Frontal cortex (tissue), 4 donors: ENCODE results near the gene BACH1. TPM values are rescaled to one million over a fixed set of nuclear protein-coding genes. Genes with fewer than 3 reads are reported as not detected.

ENCODE experiments used
- DNase-seq, 2 donors: peaks; one replicate each; pipeline ENCODE4 v3.0.0; 2012; ENCODE audit warnings: low spot score in 2 of 2
- FAIRE-seq: peaks from 2 replicates; lab custom pipeline; 2012; peaks lifted over from hg19 to GRCh38; lab: Jason Lieb, UNC
- total RNA-seq: library from RNA; depleted of rRNA; stranded (reverse); fragments of >200 nt; gene quantifications from one replicate; pipeline ENCODE4 v1.2.3, GENCODE V29; 2014
- donor health status: control.
- donor health status: control.
- donor health status: control.

BACH1 gene
- total RNA-seq, 1 donor from 2014 or later: 136 TPM

DNA sequence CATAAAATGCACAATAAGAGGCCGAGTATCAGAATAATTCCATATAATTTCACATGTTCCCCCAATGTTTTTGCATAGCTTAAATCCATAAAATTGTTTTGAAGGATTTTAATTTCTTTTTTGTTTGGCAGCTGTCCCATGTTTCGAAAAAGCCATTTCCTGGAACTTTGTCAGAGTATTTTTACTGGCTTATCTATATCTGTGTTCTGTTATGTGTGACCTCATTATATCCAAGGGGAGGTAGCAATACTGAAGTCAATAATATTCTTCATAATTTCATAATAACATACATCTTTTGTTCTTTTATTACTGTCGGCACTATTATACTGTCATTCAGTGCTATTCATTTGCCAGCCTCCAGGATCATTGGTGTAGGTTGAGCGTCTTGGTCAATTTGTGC is 9.4 kb upstream of the BACH1 start:
- DNase-seq (no peak), FAIRE-seq (no peak)

DNA sequence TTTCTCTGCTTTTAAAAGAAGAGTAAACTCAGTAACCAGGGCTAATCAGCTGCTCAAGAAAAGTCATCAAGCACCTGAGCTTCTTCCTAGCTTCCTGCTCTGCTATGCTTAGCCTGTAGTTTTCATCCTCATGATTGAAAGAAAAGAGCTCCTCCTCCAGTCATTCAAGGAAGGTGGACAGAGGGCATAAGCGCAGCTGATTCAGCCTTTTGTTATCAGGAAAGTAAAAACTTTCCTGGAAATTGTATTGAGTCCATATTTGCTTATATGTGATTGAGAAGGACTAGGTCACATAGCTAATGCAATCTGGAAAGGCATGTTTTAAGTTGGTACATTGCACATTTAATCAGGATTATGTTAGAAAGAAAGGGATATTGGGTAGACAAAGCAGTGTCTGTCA is 8.5 kb upstream of the BACH1 start:
- no peak for DNase-seq
- no peak for FAIRE-seq

DNA sequence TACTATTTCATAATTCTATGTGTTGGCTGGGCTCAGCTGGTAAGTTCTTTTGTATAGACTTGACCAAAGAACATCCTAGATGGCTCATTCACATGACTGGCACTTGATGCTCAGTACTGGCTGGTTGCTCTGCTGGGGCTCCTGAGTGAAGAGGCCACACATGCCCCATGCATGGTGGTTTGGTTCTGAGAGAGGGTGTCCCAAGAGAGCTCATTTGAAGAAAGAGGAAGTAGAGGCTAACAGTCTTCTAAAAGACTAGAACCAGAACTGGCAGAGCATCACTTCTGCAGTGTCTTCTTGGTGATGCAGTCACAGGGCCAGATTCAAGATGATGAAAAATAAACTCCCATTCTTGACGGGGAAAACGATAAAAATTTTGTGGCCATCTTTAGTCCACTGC is 5.2 kb upstream of the BACH1 start:
- FAIRE-seq (no peak), DNase-seq (no peak)

DNA sequence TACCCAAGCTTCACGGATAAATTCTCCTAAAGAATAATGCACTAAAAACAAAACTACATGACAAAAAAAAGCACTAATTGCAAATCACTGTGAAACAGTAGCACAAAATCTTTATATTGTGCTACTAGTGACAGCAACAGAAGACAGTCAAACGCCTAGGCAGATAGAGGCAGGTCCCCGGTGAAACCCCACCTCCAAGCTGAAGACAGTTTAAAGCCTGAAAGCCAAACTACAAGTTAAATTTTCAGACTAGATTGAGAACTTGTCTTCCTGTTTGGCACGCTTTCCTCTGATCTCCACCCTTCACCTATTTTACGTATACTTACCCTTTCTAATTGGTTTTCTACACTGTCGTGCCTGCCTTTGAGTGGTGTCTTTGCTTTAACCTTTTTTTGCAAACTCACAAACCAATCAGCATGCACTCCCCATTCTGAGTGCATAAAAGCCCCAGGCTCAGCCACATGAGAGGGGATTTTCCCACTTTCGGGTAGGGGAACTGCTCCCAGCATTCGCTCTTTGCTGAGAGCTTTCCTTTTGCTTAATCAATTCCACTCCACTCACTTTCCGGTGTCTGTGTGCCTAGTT is 3.6 kb upstream of the BACH1 start:
- DNase-seq (no peak), FAIRE-seq (no peak)

DNA sequence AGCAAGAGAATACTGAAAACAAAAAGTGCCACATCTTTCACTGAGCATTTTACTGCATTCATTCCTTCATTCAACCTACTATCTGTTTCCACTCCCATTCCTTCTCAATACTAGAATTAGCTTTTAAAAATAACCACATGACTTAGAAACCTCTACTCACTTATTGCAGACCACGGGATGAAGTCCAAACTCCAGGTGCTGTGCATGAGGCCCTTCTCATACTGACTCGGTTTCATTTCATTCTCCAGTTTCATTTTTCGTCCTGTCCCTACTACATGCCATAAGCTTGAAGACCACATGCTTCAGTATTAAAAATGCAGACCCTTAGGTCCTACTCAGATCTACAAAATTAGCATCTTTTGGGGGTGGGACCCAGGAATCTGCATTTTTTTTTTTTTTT is 2.3 kb upstream of the BACH1 start:
- DNase-seq (no peak), FAIRE-seq (no peak)

DNA sequence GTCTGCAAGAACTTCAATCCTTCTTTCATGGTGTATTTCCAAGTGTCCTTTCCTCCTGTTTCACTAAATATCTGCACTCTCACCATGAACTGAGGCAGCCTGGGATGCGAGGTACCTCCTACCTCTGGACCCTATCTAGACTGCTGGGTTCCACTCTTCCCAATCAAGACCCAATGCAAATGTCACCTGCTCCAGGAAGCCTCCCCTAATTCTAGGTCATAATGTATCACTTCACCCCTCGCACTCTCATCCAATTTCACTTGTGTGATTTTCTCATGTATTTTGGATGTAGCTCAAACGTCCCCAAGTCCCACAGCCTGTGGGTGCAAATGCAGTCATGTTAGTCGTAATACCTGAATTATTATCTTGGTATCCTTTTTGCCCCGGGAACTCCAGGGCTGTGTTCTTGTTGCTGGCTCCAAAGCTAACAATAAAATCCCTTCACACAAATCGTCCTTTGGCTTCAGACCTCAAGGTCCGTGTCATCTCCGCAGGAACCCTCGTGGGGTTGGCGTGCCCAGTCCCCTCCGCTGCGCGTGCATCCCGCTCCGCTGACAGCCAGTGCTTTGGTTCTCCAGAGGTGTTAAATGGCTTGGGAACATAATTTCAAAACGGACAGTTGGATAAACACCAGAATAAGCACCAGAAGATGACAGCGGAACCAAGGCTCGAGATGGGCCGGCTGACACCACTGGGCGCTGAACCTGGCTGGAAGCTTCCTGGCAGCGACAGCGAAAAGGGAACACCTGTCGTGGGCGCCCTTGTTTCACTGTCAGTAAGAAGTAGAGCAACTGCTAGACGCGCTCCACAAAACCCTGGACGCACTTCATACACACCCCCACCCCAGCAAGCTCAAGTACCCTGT is 1.0 kb upstream of the BACH1 start:
- no peak for FAIRE-seq

DNA sequence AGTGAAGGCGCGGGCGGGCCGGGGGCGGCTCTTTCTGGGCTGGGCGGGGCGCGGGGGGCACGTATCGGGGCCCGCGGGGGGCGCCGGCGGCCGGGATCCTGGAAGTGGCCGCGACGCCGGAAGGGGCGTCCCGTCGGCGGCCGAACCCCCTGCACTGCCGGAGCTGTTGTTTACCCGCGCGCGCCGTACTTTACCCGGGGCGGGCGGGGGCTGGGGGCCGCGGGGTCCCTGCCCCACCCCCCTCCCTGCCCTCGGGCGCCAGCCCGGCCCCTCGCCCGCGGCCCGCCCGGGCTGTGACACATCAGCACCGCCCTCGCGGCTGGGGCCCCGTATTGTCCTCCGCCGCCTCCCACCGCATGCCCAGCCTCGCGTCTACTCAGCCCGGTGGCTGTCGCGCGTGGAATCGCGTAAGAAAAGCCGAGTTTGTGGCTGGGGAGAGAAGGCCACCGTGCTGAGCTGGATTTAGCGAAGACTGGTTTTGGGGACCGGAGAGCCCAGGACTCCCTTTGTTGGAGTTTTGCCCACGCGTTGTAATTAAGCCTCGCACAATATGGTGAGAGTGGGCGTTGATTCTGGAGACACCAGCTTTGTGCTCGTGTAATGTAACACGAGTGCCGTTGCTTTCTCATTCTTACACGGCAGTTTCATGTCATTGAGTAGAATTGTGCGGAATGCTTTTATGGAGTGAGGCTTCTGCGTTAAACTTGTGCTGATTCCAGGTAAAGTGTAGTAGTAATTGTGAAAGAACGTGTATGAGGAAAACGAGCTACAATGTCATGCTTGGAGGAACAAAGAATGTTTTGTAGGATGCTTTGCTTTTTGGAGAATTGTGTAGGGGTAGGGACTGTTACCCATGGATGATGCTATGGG is 559 bp downstream of the BACH1 start:
- peak in 1 of 2 donors; percentile 72 for DNase-seq
- FAIRE-seq: no peak

More for the DNA sequence above, 1.0 kb upstream of the BACH1 start:
- DNase-seq: no peak

DNA sequence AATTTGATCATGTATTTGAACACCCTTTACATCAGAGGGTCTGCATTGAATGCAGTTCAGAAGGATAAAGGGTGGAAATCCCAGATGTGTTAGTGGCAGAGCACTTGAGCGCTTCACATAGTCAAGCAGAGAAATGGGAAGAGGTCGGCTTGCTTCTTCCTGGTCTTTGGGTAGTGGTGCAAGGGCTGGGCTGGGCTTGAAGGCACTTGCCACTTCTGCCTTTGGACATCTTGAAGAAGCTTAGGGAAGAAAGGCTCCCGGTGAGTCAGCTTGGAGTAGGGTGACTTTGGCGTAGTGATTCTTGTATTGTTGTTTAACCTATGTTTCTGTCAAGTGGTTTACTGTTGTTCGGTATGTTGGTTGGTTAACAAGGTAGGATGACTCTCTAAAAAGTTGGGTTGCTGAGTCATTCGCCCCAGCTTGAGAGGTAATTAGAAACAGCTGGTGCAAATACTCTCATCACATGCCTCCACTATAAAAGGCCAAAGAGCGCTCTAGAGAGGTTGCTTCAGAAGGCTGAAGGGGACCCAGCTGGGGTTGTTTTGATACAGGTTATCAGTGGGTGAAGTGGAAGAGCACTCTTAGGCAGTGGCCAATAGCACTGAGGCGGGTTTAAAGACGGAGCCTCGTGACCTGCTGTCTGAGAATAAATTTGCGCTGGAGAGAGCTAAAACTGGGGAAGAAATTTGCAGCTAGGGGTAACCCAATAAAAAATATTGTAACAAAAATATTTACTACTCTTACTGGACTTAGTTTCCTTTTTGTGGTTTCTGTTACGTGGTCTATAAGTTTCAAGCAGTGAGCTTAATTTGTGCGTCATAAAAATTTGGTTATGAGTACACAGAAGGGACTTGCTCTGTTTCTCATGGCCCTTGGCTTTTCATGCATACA is 1.4 kb downstream of the BACH1 start:
- no peak for FAIRE-seq
- DNase-seq: peak; percentile 23 to 35

DNA sequence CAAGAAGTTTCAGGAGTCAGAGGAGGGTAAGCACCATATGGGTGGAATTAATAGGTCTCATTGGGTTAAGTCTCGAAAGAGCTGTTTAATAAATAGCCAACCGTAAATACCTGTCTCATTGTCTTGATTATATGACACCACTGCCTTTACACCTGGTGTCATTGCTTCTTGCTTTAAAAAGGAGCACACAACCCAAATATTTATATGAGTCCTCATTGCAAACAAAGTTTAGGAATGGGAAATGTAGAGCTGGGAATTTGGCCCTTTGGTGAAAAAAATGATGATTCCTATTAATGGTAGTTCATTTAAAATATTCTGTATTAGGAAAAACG is 2.1 kb downstream of the BACH1 start:
- FAIRE-seq (no peak), DNase-seq (no peak)

DNA sequence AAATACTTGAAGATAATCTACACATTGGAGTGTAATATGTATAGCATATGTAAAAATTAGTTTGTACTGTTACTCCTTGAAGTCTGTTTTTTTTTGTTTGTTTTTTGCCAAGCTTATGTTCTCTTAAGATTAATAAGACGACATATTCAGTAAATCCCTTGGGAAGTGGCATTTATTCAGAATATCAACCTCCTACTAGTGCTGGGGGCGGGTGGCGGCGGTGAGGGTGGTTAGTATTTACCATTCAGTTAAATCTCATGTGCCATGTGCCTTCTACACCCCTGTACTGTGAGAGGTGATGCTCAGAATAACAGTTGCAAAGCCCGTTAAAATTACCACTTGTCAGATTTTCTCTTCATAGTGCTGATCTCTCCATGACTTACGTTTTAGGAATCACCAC is 3.0 kb downstream of the BACH1 start:
- DNase-seq (no peak), FAIRE-seq (no peak)

DNA sequence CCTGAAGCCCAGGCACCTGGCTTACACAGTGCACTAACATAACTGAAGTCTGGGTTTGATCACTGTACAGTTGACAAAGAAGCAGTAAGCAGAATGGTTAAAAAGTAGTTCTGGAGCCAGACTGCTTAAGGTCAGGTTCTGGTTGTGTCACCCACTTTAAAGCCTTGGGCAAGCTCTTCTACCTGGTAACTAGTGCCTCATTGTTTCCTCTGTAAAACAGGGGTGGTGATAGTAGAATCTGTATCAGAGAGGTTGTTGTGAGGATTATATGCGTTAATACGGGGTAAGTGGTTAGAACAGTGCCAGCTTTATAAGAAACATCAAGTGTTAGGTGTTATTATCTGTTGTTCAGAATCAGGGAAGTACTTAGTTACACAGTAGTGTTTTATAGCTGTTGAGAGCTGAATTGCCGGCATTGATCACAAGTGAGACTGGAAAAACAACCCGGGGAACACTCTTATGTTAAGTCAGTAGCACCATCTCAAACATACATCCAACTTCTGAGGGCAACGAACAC is 3.7 kb downstream of the BACH1 start:
- DNase-seq: no peak

DNA sequence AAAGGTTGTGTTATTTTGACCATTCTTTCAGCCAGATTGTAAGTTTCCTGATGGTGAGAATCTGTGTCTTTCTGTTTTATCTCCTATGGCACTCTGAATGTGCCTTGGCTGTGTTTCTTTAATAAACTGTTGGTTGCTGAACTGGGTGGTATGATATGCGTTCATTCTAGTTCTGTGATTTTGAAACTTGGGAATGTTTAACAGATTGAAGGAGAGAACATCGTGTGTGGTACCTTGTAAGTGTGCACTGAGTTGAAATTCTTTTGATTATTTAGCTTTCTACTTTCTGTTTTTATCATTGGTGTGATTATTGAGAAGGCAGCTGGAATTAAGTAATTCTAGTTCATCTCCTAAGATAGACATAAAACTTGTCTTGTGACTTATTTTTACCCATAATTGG is 4.6 kb downstream of the BACH1 start:
- DNase-seq (no peak), FAIRE-seq (no peak)

More for the DNA sequence above, 3.7 kb downstream of the BACH1 start:
- FAIRE-seq: no peak

DNA sequence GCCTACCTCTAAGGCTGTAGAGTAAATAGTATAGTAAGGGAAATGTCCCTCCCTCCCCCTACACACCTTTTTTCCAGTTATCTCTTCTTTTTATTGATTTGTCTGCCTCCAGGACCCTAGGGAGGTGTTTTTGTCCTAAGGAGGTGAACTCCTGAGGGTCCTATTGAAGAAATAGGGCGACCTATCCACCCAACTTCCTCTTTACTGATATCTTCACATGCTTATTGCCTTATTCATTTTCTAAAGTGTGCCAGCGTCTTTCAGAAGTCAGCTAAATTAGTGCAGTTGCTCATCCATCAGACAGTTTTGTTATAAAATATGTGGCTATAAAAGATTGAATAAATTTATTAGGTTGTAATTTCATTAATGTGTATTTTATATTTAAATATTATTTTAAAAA is 5.9 kb downstream of the BACH1 start:
- DNase-seq (no peak), FAIRE-seq (no peak)

DNA sequence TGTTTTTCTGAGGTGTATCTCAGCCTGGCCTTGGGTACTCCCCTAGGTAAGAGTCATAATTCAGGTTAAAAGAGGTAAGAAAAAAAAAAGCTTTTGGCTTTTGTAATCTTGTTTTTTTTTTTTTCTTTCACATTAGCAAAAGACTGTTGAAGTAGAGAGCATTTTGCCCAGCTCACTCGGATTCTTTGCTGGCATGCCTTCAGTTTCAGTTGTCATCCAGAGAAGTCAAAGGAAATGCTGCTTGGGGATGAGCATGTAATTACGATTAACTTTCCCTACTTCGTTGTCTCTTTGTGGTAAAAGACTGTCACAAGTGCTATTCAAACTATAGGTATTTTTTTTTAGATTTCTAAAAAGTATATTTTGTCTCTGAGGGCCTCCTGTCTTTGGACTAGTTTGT is 6.3 kb downstream of the BACH1 start:
- no peak for DNase-seq
- FAIRE-seq: no peak

DNA sequence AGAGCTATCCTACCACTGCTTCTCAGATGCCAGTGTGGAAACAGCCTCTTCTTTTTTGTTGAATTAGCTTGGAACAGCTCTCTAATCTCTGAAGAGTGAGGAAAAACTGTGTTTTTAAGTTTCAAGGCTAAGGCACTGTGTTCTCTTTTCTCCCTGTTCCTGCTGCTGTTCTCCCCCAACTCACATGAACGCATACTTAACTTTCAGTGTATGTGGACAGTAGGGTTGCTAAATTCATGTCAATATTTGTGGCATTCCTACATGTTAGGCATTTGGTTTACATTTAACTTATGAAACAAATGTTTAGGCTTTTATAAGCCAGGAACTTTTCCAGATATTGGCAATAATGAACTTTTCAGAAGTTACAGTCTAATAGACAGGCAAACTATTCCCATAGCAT is 6.8 kb downstream of the BACH1 start:
- FAIRE-seq (no peak), DNase-seq (no peak)

DNA sequence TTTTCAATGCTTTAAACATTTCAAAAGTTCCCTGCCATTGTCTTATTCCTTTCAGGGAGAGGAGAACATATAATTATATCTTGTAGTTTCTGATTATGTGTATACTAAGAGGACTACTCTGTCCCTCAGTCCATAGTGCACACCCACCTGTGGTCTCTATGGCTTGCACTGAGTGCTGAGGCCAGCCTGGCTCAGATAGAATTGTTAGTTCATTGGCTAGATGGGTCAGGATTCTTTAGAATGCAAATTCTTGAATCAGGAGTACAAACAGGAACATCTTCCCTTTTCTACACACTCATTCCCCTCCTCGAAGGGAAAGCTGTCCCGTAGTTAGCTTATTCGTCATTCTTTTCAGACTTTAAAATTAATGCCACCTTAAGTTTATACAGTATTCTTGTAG is 8.2 kb downstream of the BACH1 start:
- DNase-seq (no peak), FAIRE-seq (no peak)

DNA sequence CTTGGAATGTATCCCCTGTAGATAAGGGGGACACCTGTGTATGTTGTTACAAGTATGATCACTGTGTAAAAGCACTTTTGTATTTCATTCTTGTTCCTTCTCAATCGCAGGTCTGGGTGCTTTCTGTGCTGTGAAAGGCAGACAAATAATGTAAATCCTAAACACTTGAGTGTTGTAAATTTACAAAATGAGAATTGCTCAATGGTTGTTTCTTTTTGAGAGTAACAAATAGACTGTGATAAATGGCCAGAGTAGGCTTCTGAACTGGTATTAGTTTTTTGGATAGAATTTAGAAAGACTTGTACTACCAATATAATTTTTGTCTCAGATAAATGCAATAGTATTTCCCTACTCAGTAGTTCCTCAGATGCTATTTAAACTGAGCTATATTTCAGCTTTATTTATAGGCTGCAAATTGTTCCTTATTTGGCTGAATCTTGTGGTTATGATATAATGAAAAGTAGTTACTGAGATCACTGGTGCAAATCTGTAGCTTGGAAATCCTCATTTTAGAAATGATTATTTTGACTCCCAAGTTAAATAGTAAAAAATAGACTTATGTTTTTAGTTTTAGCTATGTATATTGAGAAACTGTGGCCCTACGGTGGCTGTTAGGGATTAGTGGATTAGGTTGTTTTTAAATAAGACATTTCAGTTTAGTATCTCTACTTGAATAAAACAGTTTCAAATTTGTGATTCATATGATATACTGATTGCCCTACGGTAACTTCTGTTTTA is 9.2 kb downstream of the BACH1 start:
- FAIRE-seq: no peak
- no peak for DNase-seq

DNA sequence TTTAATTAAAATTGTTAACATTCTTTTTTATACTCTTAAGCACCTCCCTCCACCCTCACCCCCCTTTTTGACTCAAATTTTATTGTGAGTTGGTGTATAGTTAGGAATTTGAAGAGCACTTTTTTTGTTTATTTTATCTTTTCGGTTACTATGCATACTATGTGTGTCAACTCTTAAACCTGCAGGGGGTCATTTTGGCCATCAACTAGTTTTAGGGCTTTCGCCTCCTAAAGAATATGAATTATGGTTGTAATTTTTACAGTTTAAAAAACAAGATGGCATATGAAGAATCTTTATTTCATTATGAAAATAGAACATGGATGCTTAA is 9.7 kb downstream of the BACH1 start:
- DNase-seq: no peak
- FAIRE-seq: no peak

DNA sequence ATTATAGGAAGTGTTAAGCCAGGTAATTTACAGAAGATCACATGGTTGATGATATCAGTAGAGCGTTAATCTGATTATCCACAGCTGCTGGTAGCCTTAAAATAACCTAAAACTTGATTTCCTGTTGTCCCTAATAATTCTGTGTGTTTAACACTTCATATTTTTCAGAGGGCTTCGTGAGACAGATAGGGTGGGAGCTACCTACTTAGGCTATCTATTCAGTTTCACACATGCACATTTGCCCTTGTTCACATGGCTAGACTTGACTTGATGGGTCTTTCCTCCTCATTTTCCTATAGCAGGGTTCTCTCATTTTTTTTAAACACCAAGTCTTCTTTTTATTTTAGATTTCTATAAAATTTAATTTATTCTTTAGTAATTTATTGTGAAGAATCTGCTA is 11.0 kb downstream of the BACH1 start:
- DNase-seq: no peak
- no peak for FAIRE-seq
